Liver (tissue), 9 donors: ENCODE measurements around the gene RPUSD1. TPM values are rescaled to one million over a fixed set of nuclear protein-coding genes. Genes with fewer than 3 reads are reported as not detected.

Experiments used
- DNase-seq: peaks from one replicate; pipeline ENCODE4 v3.0.0-alpha.2; 2017; ENCODE audit warnings: low spot score
- H3K27ac ChIP-seq, 2 donors: one replicate each; pipeline ENCODE4 v1.7.0; 2013; ENCODE audit warnings: inconsistent platforms in 2 of 2, low read length in 2 of 2, control low read depth in 1 of 2, low read depth in 1 of 2, mild to moderate bottlenecking in 1 of 2
- H3K27me3 ChIP-seq, 4 donors: one replicate each; pipeline versions ENCODE4 v1.6.1 to v1.7.0; 2013; ENCODE audit warnings: low read length in 3 of 4, inconsistent platforms in 1 of 4, mild to moderate bottlenecking in 1 of 4, moderate library complexity in 1 of 4; ENCODE audit not compliant: control insufficient read depth in 4 of 4, insufficient read depth in 4 of 4
- H3K36me3 ChIP-seq, 4 donors: one replicate each; pipeline versions ENCODE4 v1.6.1 to v1.7.0; 2013; ENCODE audit warnings: low read length in 3 of 4, mild to moderate bottlenecking in 3 of 4, low read depth in 1 of 4, moderate library complexity in 1 of 4; ENCODE audit not compliant: control insufficient read depth in 4 of 4, insufficient read depth in 3 of 4
- H3K4me1 ChIP-seq, 4 donors: one replicate each; pipeline versions ENCODE4 v1.6.1 to v1.7.0; 2013; ENCODE audit warnings: low read length in 3 of 4, mild to moderate bottlenecking in 3 of 4, moderate library complexity in 1 of 4; ENCODE audit not compliant: control insufficient read depth in 4 of 4, insufficient read depth in 4 of 4
- H3K4me3 ChIP-seq, 3 donors: one replicate each; pipeline versions ENCODE4 v1.6.1 to v1.7.0; 2013; ENCODE audit warnings: low read length in 3 of 3, control low read depth in 1 of 3, low read depth in 1 of 3, mild to moderate bottlenecking in 1 of 3
- H3K9ac ChIP-seq, 2 donors: one replicate each; pipeline ENCODE4 v1.7.0; 2013; ENCODE audit warnings: low read length in 2 of 2, mild to moderate bottlenecking in 2 of 2, moderate library complexity in 2 of 2, control low read depth in 1 of 2, low read depth in 1 of 2
- H3K9me3 ChIP-seq, 4 donors: one replicate each; pipeline versions ENCODE4 v1.6.1 to v1.7.0; 2013; ENCODE audit warnings: low read length in 3 of 4; ENCODE audit not compliant: control insufficient read depth in 4 of 4
- EGR1 ChIP-seq, 2 donors: IDR thresholded peaks; 2 replicates each; pipeline ENCODE4 v1.6.1; 2016 to 2018; ENCODE audit warnings: antibody characterized with exemption in 2 of 2, low read depth in 2 of 2
- FOXA1 ChIP-seq: IDR thresholded peaks from 2 replicates; pipeline ENCODE4 v1.6.1; 2016; ENCODE audit warnings: antibody characterized with exemption
- FOXA2 ChIP-seq: IDR thresholded peaks from 2 replicates; pipeline ENCODE4 v1.6.1; 2016; ENCODE audit warnings: antibody characterized with exemption
- GABPA ChIP-seq, 2 donors: IDR thresholded peaks in 1 of 2; conservative IDR thresholded peaks in 1 of 2; 2 replicates each; pipeline ENCODE4 v1.6.1; 2016; ENCODE audit warnings: antibody characterized with exemption in 2 of 2, mild to moderate bottlenecking in 1 of 2, moderate library complexity in 1 of 2
- NR2F2 ChIP-seq: IDR thresholded peaks from 2 replicates; pipeline ENCODE4 v1.6.1; 2016; ENCODE audit warnings: antibody characterized with exemption
- RAD21 ChIP-seq, 2 donors: IDR thresholded peaks; 2 replicates each; pipeline ENCODE4 v1.6.1; 2016; ENCODE audit warnings: antibody characterized with exemption in 2 of 2, mild to moderate bottlenecking in 2 of 2
- RXRA ChIP-seq, 2 donors: IDR thresholded peaks; 2 replicates each; pipeline ENCODE4 v1.6.1; 2017 to 2018; ENCODE audit warnings: antibody characterized with exemption in 2 of 2, mild to moderate bottlenecking in 1 of 2
- SP1 ChIP-seq: IDR thresholded peaks from 2 replicates; pipeline ENCODE4 v1.6.1; 2018; ENCODE audit warnings: antibody characterized with exemption, mild to moderate bottlenecking
- TAF1 ChIP-seq: conservative IDR thresholded peaks from 2 replicates; pipeline ENCODE4 v1.6.1; 2016; ENCODE audit warnings: antibody characterized with exemption, mild to moderate bottlenecking
- YY1 ChIP-seq: IDR thresholded peaks from 2 replicates; pipeline ENCODE4 v1.6.1; 2016; ENCODE audit warnings: antibody characterized with exemption, mild to moderate bottlenecking
- WGBS: extraction: QIAGEN DNeasy Blood & Tissue Kit; methylation state at CpG from one replicate; pipeline ENCODE4 v1.1.7; 2013; 5-methylcytosine and 5-hydroxymethylcytosine counted together
- polyA plus RNA-seq, 2 donors: library from polyadenylated mRNA; stranded (reverse) in 1 of 2; unstranded in 1 of 2; fragments of 200-250 nt in 1 of 2; fragments of >200 nt in 1 of 2; fragmentation: Nextera tagmentation in 1 of 2; extraction: Ambion mirVana in 1 of 2; gene quantifications; one replicate each; pipeline versions ENCODE4 v1.2.1 to v1.2.3, GENCODE V29; 2013 to 2015
- total RNA-seq, 2 donors: library from RNA; depleted of rRNA; stranded (reverse); fragments of >200 nt; gene quantifications; one replicate each; pipeline ENCODE4 v1.2.3, GENCODE V29; 2014
- TF ChIP-seq, protein P1 (sequence below): fragments of 150-350 bp; IDR thresholded peaks from 2 replicates; pipeline ENCODE4 v1.5.1; 2017; ENCODE audit warnings: improper control_type of control experiment, low read depth, low read length; ENCODE audit not compliant: missing input control
- TF ChIP-seq, protein P2 (sequence below): IDR thresholded peaks from 2 replicates; pipeline ENCODE4 v1.6.1; 2016; ENCODE audit warnings: antibody characterized with exemption
- TF ChIP-seq, protein P3 (sequence below): IDR thresholded peaks from 2 replicates; pipeline ENCODE4 v1.6.1; 2016; ENCODE audit warnings: antibody characterized with exemption, mild to moderate bottlenecking
- TF ChIP-seq, protein P4 (sequence below): IDR thresholded peaks from 2 replicates; pipeline ENCODE4 v1.6.1; 2016; ENCODE audit warnings: antibody characterized with exemption
- TF ChIP-seq, protein P5 (sequence below): IDR thresholded peaks from 2 replicates; pipeline ENCODE4 v1.6.1; 2016; ENCODE audit warnings: antibody characterized with exemption
- donor health status: healthy.
- donor health status: healthy.
- donor health status: healthy.
- donor health status: healthy.
- donor health status: healthy.

The RPUSD1 gene
- total and polyA plus RNA-seq, 4 donors: 4.5 to 10.7 (median 8.9) TPM

DNA sequence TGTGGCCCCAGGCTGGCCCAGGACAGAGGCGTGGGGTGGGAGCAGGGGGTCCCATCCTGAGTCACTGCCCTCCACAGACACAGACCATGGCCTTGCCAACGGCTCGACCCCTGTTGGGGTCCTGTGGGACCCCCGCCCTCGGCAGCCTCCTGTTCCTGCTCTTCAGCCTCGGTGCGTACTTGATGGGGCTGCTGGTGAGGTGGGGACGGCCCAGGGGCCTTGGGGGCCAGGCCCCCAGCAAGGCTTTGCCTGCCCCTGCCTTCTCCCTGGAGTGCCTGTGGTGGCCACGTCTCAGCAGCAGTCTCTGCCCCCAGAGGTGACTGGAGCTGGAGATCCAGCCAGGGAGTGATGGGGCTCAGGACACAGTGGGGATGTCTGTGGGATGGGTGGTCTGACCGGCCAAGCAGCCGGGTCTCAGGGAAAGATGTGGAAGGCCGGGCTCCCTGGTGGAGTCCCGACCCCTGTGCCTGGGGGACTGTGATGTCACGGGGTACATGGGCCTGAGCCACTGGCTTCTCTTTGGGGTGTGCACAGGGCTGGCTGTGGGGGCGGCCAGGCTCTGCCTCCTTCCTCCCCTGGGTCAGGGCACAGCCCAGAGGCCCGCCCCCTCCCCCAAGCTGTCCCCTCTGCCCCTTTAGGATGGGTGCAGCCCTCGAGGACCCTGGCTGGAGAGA is 25.4 kb downstream of the RPUSD1 start:
- Histone ChIP-seq H3K4me3 (no peak overlapping the region), H3K9ac (no peak overlapping the region), H3K27ac (no peak overlapping the region), H3K9me3 (no peaks in the 10 kb centered on the region), H3K36me3 (no peaks in the 10 kb centered on the region), H3K27me3 (no peaks in the 10 kb centered on the region), H3K4me1 (peaks cover 0 to 1% (median 0%) of the 10 kb centered on the region in 4 donors)
- 72% methylated on average over 17 of the region's 17 CpGs for WGBS
- DNase-seq: no peak
- no peak for TF ChIP-seq GABPA (IDR thresholded peaks at IDR 0.05 in 1 of 2, conservative IDR thresholded peaks at IDR 0.05 in 1 of 2)
- no peak for TF ChIP-seq RXRA (IDR thresholded peaks at IDR 0.05)
- TF ChIP-seq, protein P1, sequence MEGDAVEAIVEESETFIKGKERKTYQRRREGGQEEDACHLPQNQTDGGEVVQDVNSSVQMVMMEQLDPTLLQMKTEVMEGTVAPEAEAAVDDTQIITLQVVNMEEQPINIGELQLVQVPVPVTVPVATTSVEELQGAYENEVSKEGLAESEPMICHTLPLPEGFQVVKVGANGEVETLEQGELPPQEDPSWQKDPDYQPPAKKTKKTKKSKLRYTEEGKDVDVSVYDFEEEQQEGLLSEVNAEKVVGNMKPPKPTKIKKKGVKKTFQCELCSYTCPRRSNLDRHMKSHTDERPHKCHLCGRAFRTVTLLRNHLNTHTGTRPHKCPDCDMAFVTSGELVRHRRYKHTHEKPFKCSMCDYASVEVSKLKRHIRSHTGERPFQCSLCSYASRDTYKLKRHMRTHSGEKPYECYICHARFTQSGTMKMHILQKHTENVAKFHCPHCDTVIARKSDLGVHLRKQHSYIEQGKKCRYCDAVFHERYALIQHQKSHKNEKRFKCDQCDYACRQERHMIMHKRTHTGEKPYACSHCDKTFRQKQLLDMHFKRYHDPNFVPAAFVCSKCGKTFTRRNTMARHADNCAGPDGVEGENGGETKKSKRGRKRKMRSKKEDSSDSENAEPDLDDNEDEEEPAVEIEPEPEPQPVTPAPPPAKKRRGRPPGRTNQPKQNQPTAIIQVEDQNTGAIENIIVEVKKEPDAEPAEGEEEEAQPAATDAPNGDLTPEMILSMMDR: no peak
- no peak for TF ChIP-seq NR2F2
- TF ChIP-seq SP1: no peak
- no peak for TF ChIP-seq TAF1
- TF ChIP-seq, protein P2, sequence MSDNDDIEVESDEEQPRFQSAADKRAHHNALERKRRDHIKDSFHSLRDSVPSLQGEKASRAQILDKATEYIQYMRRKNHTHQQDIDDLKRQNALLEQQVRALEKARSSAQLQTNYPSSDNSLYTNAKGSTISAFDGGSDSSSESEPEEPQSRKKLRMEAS: no peak
- TF ChIP-seq, protein P3, sequence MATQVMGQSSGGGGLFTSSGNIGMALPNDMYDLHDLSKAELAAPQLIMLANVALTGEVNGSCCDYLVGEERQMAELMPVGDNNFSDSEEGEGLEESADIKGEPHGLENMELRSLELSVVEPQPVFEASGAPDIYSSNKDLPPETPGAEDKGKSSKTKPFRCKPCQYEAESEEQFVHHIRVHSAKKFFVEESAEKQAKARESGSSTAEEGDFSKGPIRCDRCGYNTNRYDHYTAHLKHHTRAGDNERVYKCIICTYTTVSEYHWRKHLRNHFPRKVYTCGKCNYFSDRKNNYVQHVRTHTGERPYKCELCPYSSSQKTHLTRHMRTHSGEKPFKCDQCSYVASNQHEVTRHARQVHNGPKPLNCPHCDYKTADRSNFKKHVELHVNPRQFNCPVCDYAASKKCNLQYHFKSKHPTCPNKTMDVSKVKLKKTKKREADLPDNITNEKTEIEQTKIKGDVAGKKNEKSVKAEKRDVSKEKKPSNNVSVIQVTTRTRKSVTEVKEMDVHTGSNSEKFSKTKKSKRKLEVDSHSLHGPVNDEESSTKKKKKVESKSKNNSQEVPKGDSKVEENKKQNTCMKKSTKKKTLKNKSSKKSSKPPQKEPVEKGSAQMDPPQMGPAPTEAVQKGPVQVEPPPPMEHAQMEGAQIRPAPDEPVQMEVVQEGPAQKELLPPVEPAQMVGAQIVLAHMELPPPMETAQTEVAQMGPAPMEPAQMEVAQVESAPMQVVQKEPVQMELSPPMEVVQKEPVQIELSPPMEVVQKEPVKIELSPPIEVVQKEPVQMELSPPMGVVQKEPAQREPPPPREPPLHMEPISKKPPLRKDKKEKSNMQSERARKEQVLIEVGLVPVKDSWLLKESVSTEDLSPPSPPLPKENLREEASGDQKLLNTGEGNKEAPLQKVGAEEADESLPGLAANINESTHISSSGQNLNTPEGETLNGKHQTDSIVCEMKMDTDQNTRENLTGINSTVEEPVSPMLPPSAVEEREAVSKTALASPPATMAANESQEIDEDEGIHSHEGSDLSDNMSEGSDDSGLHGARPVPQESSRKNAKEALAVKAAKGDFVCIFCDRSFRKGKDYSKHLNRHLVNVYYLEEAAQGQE: no peak
- TF ChIP-seq YY1: no peak
- TF ChIP-seq RAD21 (IDR thresholded peaks at IDR 0.05): no peak
- TF ChIP-seq, protein P4, sequence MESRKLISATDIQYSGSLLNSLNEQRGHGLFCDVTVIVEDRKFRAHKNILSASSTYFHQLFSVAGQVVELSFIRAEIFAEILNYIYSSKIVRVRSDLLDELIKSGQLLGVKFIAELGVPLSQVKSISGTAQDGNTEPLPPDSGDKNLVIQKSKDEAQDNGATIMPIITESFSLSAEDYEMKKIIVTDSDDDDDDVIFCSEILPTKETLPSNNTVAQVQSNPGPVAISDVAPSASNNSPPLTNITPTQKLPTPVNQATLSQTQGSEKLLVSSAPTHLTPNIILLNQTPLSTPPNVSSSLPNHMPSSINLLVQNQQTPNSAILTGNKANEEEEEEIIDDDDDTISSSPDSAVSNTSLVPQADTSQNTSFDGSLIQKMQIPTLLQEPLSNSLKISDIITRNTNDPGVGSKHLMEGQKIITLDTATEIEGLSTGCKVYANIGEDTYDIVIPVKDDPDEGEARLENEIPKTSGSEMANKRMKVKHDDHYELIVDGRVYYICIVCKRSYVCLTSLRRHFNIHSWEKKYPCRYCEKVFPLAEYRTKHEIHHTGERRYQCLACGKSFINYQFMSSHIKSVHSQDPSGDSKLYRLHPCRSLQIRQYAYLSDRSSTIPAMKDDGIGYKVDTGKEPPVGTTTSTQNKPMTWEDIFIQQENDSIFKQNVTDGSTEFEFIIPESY: no peak
- TF ChIP-seq EGR1 (IDR thresholded peaks at IDR 0.05; ENCODE audit: low read depth in 2 of 2): no peak
- TF ChIP-seq, protein P5, sequence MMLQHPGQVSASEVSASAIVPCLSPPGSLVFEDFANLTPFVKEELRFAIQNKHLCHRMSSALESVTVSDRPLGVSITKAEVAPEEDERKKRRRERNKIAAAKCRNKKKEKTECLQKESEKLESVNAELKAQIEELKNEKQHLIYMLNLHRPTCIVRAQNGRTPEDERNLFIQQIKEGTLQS: no peak
- no peak for TF ChIP-seq FOXA2
- TF ChIP-seq FOXA1: no peak
